Erythroblast (primary cell): ENCODE results near the gene GALNT4.

Source experiments
- GATA1 ChIP-seq: IDR thresholded peaks from 2 replicates; pipeline ENCODE4 v1.6.1; 2011; ENCODE audit warnings: low read depth, mild to moderate bottlenecking, control low read depth, low read length, moderate library complexity
- POLR2A ChIP-seq: IDR thresholded peaks from 2 replicates; pipeline ENCODE4 v1.6.1; 2011; ENCODE audit warnings: mild to moderate bottlenecking, low read length

DNA sequence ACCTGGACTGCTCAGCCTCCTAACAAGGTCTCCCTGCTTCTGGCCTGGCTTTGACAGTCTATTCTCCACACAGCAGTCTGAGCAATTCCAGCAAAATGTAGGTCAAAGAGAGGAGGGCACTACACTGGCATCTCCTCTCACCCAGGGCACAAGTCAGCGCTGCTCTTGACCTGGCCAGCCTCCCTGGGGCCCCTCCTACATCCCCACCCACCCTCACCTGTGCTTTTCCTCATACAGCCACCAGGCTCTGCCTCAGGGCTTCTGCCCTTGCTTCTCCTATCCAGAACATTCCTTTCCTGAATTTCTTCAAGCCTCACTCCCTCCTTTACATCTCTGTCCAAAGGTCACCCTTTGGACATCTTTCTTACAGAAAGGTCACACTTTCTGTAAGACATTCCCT lies 33.7 kb downstream of the GALNT4 start:
- no peak for TF ChIP-seq POLR2A
- no peak for TF ChIP-seq GATA1
